HepG2 (cell line): ENCODE measurements around the gene ZDHHC14. TPM values are rescaled to one million over a fixed set of nuclear protein-coding genes. Genes with fewer than 3 reads are reported as not detected.

Experiments
- ATAC-seq: fragments of 200-7000 bp; cut with Tn5 transposase; 3 replicates; pipeline ENCODE4 v1.9.1; 2020; ENCODE audit warnings: mild to moderate bottlenecking, moderate library complexity
- BruUV-seq: library from RNA; stranded (reverse); fragments of 400-500 nt; replicated peaks from 2 replicates; lab custom pipeline; 2021; lab: Mats Ljungman, UMichigan
- CTCF ChIA-PET: fragments of 300-600 bp; formaldehyde crosslinking; extraction: SDS; loops from one replicate; lab custom pipeline; 2021; ENCODE audit warnings: low total read pairs, inconsistent platforms, low intra/inter-chr PET ratio; lab: Yijun Ruan, JAX
- POLR2A ChIA-PET: fragments of 350-600 bp; sonication (Branson Sonifier 250); formaldehyde crosslinking; loops from one replicate; lab custom pipeline; 2020; ENCODE audit warnings: antibody characterized with exemption, inconsistent platforms; lab: Yijun Ruan, JAX
- DNase-seq: peaks from one replicate; pipeline ENCODE4 v3.0.0-alpha.2; 2015; ENCODE audit warnings: low spot score
- FAIRE-seq: peaks from 3 replicates; lab custom pipeline; 2011; peaks lifted over from hg19 to GRCh38; lab: Jason Lieb, UNC
- H2AFZ ChIP-seq: one replicate; pipeline ENCODE4 v1.6.1; 2011; ENCODE audit warnings: low read length, inconsistent platforms
- H3K27ac ChIP-seq: fragments of 300-600 bp; 3 replicates; pipeline ENCODE4 v1.8.0; 2011; ENCODE audit warnings: mixed run types, mild to moderate bottlenecking, mixed read lengths, low read length, inconsistent platforms; ENCODE audit not compliant: insufficient read depth; ENCODE audit errors: extremely low read length
- H3K27me3 ChIP-seq, 2 experiments: fragments of 200-600 bp in 1 of 2; 2 replicates in 1 of 2; 3 replicates in 1 of 2; pipeline versions ENCODE4 v1.6.0 to v1.8.0; 2011; ENCODE audit warnings: low read length in 2 of 2, mild to moderate bottlenecking in 2 of 2, moderate library complexity in 2 of 2, inconsistent platforms in 1 of 2; ENCODE audit not compliant: insufficient read depth in 2 of 2, control insufficient read depth in 1 of 2
- H3K36me3 ChIP-seq, 2 experiments: fragments of 200-600 bp in 1 of 2; replicated peaks in 1 of 2; 2 replicates in 1 of 2; 3 replicates in 1 of 2; pipeline versions ENCODE4 v1.5.1 to v1.8.0; 2011; ENCODE audit warnings: low read length in 2 of 2, inconsistent platforms in 1 of 2; ENCODE audit not compliant: insufficient read depth in 2 of 2, control insufficient read depth in 1 of 2
- H3K4me1 ChIP-seq: 2 replicates; pipeline ENCODE4 v1.5.1; 2012; ENCODE audit warnings: low read length, inconsistent platforms; ENCODE audit not compliant: insufficient read depth
- H3K4me2 ChIP-seq: 2 replicates; pipeline ENCODE4 v1.6.0; 2011; ENCODE audit warnings: low read depth, low read length, inconsistent platforms
- H3K4me3 ChIP-seq, 3 experiments: fragments of 200-600 bp in 1 of 3; sonication (generic), shearing (Covaris generic) in 1 of 3; replicated peaks in 1 of 3; 2 replicates each; pipeline ENCODE4 v1.5.1; 2011 to 2016; ENCODE audit warnings: low read length in 3 of 3, inconsistent platforms in 2 of 3, low read depth in 2 of 3, mild to moderate bottlenecking in 2 of 3, control low read depth in 1 of 3, mixed read lengths in 1 of 3; ENCODE audit not compliant: insufficient read depth in 1 of 3
- H3K79me2 ChIP-seq: one replicate; pipeline ENCODE4 v1.6.1; 2011; ENCODE audit warnings: low read length, inconsistent platforms; ENCODE audit not compliant: insufficient read depth
- H3K9ac ChIP-seq: 2 replicates; pipeline ENCODE4 v1.6.0; 2011; ENCODE audit warnings: mild to moderate bottlenecking, low read depth, low read length, inconsistent platforms; ENCODE audit not compliant: insufficient read depth
- H3K9me3 ChIP-seq: 2 replicates; pipeline ENCODE4 v1.5.1; 2012; ENCODE audit warnings: mild to moderate bottlenecking, low read length
- H4K20me1 ChIP-seq: 2 replicates; pipeline ENCODE4 v1.6.0; 2011; ENCODE audit warnings: inconsistent platforms, mild to moderate bottlenecking, low read length, moderate library complexity; ENCODE audit not compliant: insufficient read depth
- ARHGAP35 ChIP-seq: sonication (generic); formaldehyde crosslinking; IDR thresholded peaks from 2 replicates; pipeline ENCODE4 v1.9.0; 2022; ENCODE audit warnings: mild to moderate bottlenecking, inconsistent platforms, moderate library complexity, missing genetic modification reagents, borderline replicate concordance
- FOXK2 ChIP-seq: fragments of 450-650 bp; IDR thresholded peaks from 2 replicates; pipeline ENCODE4 v1.6.1; 2016
- GPN1 ChIP-seq: sonication (generic); formaldehyde crosslinking; IDR thresholded peaks from 2 replicates; pipeline ENCODE4 v1.5.1; 2020; ENCODE audit warnings: missing genetic modification reagents, borderline replicate concordance
- HNF4A ChIP-seq: sonication (generic); formaldehyde crosslinking; IDR thresholded peaks from 2 replicates; pipeline ENCODE4 v1.4.0; 2020; ENCODE audit warnings: missing genetic modification reagents
- HNRNPLL ChIP-seq: fragments of 200-400 bp; formaldehyde crosslinking; IDR thresholded peaks from 2 replicates; pipeline ENCODE4 v1.6.1; 2017; ENCODE audit warnings: mild to moderate bottlenecking, low read depth, low read length; ENCODE audit not compliant: poor library complexity, severe bottlenecking
- NFE2L2 ChIP-seq: fragments of 150-350 bp; IDR thresholded peaks from 2 replicates; pipeline ENCODE4 v1.6.1; 2014; ENCODE audit warnings: low read length
- PHF21A ChIP-seq: sonication (generic); formaldehyde crosslinking; IDR thresholded peaks from 2 replicates; pipeline ENCODE4 v1.5.0; 2020; ENCODE audit warnings: mild to moderate bottlenecking, missing genetic modification reagents
- SOX5 ChIP-seq: IDR thresholded peaks from 2 replicates; pipeline ENCODE4 v1.6.1; 2016; ENCODE audit warnings: borderline replicate concordance
- XRCC5 ChIP-seq: fragments of 200-400 bp; formaldehyde crosslinking; optimal IDR thresholded peaks from 2 replicates; pipeline ENCODE3; 2017; ENCODE audit warnings: mild to moderate bottlenecking, low read length
- ZIK1 ChIP-seq: sonication (generic); formaldehyde crosslinking; IDR thresholded peaks from 2 replicates; pipeline ENCODE4 v1.5.0; 2020; ENCODE audit warnings: mild to moderate bottlenecking, low read depth, missing genetic modification reagents, borderline replicate concordance
- ZNF136 ChIP-seq: sonication (generic); formaldehyde crosslinking; IDR thresholded peaks from 2 replicates; pipeline ENCODE4 v1.8.1; 2022; ENCODE audit warnings: low read depth, mild to moderate bottlenecking, moderate library complexity, missing genetic modification reagents
- ZNF235 ChIP-seq: sonication (generic); formaldehyde crosslinking; IDR thresholded peaks from 2 replicates; pipeline ENCODE4 v1.8.1; 2023; ENCODE audit warnings: mild to moderate bottlenecking, missing genetic modification reagents, borderline replicate concordance
- ZNF367 ChIP-seq: sonication (generic); formaldehyde crosslinking; IDR thresholded peaks from 2 replicates; pipeline ENCODE4 v1.4.0; 2020; ENCODE audit warnings: missing genetic modification reagents, borderline replicate concordance
- ZNF432 ChIP-seq: sonication (generic); formaldehyde crosslinking; IDR thresholded peaks from 2 replicates; pipeline ENCODE4 v1.5.0; 2020; ENCODE audit warnings: missing genetic modification reagents, mild to moderate bottlenecking, borderline replicate concordance
- ZNF83 ChIP-seq: sonication (generic); formaldehyde crosslinking; IDR thresholded peaks from 2 replicates; pipeline ENCODE4 v1.4.0; 2020; ENCODE audit warnings: missing genetic modification reagents, mild to moderate bottlenecking, borderline replicate concordance
- in situ Hi-C: cut with HindIII; loops from 2 replicates; pipeline ENCODE4 v1.10.0; 2017; ENCODE audit warnings: low pct_unique_long_range_greater_than_20kb; ENCODE audit not compliant: extremely low pct_ligation_motif_present
- intact Hi-C: fragments of 100-400 bp; cut with micrococcal nuclease; formaldehyde crosslinking; loops from one replicate; pipeline ENCODE4 v1.10.0; 2022; ENCODE audit not compliant: unreplicated experiment
- polyA plus RNA-seq, 8 experiments: library from polyadenylated mRNA; depleted of rRNA in 3 of 8; stranded (reverse) in 7 of 8; unstranded in 1 of 8; fragments of >200 nt; fragmentation: Illumina TruSeq in 4 of 8; extraction: Trizol in 4 of 8; gene quantifications; 2 replicates each; pipeline versions ENCODE4 v1.2.1 to v1.2.3, GENCODE V29; 2011 to 2016; ENCODE audit warnings: low read depth in 4 of 8, missing spikeins in 1 of 8, mixed read lengths in 1 of 8; ENCODE audit not compliant: insufficient read depth in 1 of 8
- total RNA-seq, 5 experiments: library from RNA; depleted of rRNA; stranded (reverse); fragments of >200 nt; fragmentation: Illumina TruSeq; extraction: Trizol; gene quantifications; 2 replicates each; pipeline ENCODE4 v1.2.3, GENCODE V29; 2016; ENCODE audit warnings: low read depth in 1 of 5
- TF ChIP-seq, protein P1 (sequence below): sonication (generic); formaldehyde crosslinking; conservative IDR thresholded peaks from 2 replicates; pipeline ENCODE4 v1.4.0; 2020; ENCODE audit warnings: missing genetic modification reagents
- TF ChIP-seq, protein P2 (sequence below): sonication (generic); formaldehyde crosslinking; conservative IDR thresholded peaks from 2 replicates; pipeline ENCODE4 v1.8.0; 2022; ENCODE audit warnings: missing genetic modification reagents
- TF ChIP-seq, protein P3 (sequence below): sonication (generic); formaldehyde crosslinking; IDR thresholded peaks from 2 replicates; pipeline ENCODE4 v1.4.0; 2020; ENCODE audit warnings: mild to moderate bottlenecking, missing genetic modification reagents
- TF ChIP-seq, protein P4 (sequence below): IDR thresholded peaks from 2 replicates; pipeline ENCODE4 v1.6.1; 2016; ENCODE audit warnings: mild to moderate bottlenecking

The ZDHHC14 gene
- total and polyA plus RNA-seq, 2 of the 13 experiments (the other 11 are each of a cell fraction or from before 2014, with no cell fraction given) = 3.7 to 9.5 TPM

DNA sequence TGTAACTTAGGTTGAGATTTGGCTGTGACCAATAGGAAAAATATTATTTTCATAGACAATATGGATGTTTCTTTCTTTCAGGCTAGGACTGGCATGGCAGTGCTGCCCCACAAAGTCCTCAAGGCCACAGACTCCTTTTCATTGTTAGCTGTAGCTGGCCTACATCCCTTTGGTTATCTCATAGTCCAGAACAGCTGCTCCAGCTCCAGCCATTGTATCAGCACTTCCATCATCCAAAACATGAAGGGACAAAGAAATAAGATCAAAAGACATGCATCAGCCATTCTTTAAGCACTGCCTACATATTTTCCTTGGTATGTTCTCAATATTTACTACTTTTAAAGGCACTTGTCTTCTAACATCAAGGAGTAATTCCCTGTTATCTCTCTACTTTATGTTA is 73.0 kb downstream of the ZDHHC14 start:
- in situ Hi-C loops = no loop called here
- ATAC-seq (no peak), DNase-seq (no peak)
- POLR2A ChIA-PET = no interaction called here
- TF ChIP-seq ARHGAP35 = no peak
- no peak for TF ChIP-seq HNF4A (CRISPR knock-in tag)
- TF ChIP-seq ZNF367 (CRISPR knock-in tag) = no peak
- TF ChIP-seq ZIK1 (CRISPR knock-in tag) = no peak
- TF ChIP-seq, protein P1, sequence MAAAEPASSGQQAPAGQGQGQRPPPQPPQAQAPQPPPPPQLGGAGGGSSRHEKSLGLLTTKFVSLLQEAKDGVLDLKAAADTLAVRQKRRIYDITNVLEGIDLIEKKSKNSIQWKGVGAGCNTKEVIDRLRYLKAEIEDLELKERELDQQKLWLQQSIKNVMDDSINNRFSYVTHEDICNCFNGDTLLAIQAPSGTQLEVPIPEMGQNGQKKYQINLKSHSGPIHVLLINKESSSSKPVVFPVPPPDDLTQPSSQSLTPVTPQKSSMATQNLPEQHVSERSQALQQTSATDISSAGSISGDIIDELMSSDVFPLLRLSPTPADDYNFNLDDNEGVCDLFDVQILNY (CRISPR knock-in tag) = no peak
- TF ChIP-seq FOXK2 = no peak
- TF ChIP-seq, protein P2, sequence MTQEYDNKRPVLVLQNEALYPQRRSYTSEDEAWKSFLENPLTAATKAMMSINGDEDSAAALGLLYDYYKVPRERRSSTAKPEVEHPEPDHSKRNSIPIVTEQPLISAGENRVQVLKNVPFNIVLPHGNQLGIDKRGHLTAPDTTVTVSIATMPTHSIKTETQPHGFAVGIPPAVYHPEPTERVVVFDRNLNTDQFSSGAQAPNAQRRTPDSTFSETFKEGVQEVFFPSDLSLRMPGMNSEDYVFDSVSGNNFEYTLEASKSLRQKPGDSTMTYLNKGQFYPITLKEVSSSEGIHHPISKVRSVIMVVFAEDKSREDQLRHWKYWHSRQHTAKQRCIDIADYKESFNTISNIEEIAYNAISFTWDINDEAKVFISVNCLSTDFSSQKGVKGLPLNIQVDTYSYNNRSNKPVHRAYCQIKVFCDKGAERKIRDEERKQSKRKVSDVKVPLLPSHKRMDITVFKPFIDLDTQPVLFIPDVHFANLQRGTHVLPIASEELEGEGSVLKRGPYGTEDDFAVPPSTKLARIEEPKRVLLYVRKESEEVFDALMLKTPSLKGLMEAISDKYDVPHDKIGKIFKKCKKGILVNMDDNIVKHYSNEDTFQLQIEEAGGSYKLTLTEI = no peak
- no peak for TF ChIP-seq ZNF83 (CRISPR knock-in tag)
- no peak for TF ChIP-seq ZNF235
- TF ChIP-seq SOX5 = no peak
- TF ChIP-seq, protein P3, sequence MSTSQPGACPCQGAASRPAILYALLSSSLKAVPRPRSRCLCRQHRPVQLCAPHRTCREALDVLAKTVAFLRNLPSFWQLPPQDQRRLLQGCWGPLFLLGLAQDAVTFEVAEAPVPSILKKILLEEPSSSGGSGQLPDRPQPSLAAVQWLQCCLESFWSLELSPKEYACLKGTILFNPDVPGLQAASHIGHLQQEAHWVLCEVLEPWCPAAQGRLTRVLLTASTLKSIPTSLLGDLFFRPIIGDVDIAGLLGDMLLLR (CRISPR knock-in tag) = no peak
- TF ChIP-seq ZNF136 (CRISPR knock-in tag) = no peak
- no peak for TF ChIP-seq NFE2L2
- no peak for TF ChIP-seq PHF21A
- TF ChIP-seq HNRNPLL = no peak
- no peak for TF ChIP-seq ZNF432 (CRISPR knock-in tag)
- TF ChIP-seq, protein P4, sequence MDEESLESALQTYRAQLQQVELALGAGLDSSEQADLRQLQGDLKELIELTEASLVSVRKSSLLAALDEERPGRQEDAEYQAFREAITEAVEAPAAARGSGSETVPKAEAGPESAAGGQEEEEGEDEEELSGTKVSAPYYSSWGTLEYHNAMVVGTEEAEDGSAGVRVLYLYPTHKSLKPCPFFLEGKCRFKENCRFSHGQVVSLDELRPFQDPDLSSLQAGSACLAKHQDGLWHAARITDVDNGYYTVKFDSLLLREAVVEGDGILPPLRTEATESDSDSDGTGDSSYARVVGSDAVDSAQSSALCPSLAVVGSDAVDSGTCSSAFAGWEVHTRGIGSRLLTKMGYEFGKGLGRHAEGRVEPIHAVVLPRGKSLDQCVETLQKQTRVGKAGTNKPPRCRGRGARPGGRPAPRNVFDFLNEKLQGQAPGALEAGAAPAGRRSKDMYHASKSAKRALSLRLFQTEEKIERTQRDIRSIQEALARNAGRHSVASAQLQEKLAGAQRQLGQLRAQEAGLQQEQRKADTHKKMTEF (CRISPR knock-in tag) = no peak
- no peak for TF ChIP-seq GPN1
- TF ChIP-seq XRCC5 = no peak
- TF ChIP-seq, all 625 proteins: peak for 0
- Histone ChIP-seq H3K4me3 (no peak overlapping the region), H4K20me1 (no peaks in the 10 kb centered on the region), H2AFZ (no peak overlapping the region), H3K4me1 (peaks cover 14% of the 10 kb centered on the region), H3K9ac (no peak overlapping the region), H3K27me3 (no peaks in the 10 kb centered on the region), H3K27ac (no peak overlapping the region), H3K4me2 (no peak overlapping the region), H3K36me3 (no peaks in the 10 kb centered on the region), H3K79me2 (no peaks in the 10 kb centered on the region), H3K9me3 (no peaks in the 10 kb centered on the region)
- CTCF ChIA-PET = no interaction called here
- intact Hi-C loops = no loop called here
- no TSS peak for BruUV-seq
- FAIRE-seq = no peak
